ENCODE results near the gene GPC6.

- TF ChIP-seq CTCF (conservative IDR thresholded peaks at IDR 0.05; ENCODE audit: low read length) (no peak), EZH2phosphoT487 (IDR thresholded peaks at IDR 0.05; ENCODE audit: borderline replicate concordance) (no peak)
Measured at GRCh38 chr13:93549326-93550005, 322.9 kb downstream of the GPC6 start.
